ENCODE data around the gene ATP10A. TPM values are rescaled to one million over a fixed set of nuclear protein-coding genes. Genes with fewer than 3 reads are reported as not detected.

Gene ATP10A
- total and polyA plus RNA-seq, 2 of the 8 experiments (the other 6 are each of a cell fraction or from before 2014, with no cell fraction given): 2.0 to 2.8 TPM

GRCh38 chr15:25783134-25783533, 80.0 kb downstream of the ATP10A start:
- TF ChIP-seq KDM4A (IDR thresholded peaks at IDR 0.05; ENCODE audit: low read depth, low read length, severe bottlenecking) (no peak), RXRA (IDR thresholded peaks at IDR 0.05; ENCODE audit: insufficient read depth, low read depth, low read length) (no peak), ASH2L (IDR thresholded peaks at IDR 0.05; ENCODE audit: low read length) (no peak), TAF1 (IDR thresholded peaks at IDR 0.05; ENCODE audit: low read depth, low read length) (no peak), GABPA (IDR thresholded peaks at IDR 0.05; ENCODE audit: borderline replicate concordance, insufficient read depth, low read length) (no peak), SP1 (IDR thresholded peaks at IDR 0.05; ENCODE audit: low read depth, low read length) (no peak), SIX5 (IDR thresholded peaks at IDR 0.05; ENCODE audit: low read depth, low read length) (no peak), EP300 (IDR thresholded peaks at IDR 0.05; ENCODE audit: borderline replicate concordance in 1 of 2, low read depth in 2 of 2, low read length in 2 of 2) (no peak), POU5F1 (IDR thresholded peaks at IDR 0.05; ENCODE audit: low read depth, low read length) (no peak), GTF2F1 (IDR thresholded peaks at IDR 0.05; ENCODE audit: borderline replicate concordance, low read depth, low read length) (no peak), EZH2 (IDR thresholded peaks at IDR 0.05; ENCODE audit: low read depth, low read length, severe bottlenecking) (no peak), NRF1 (IDR thresholded peaks at IDR 0.05; ENCODE audit: low read depth, low read length) (no peak), CBX5 (IDR thresholded peaks at IDR 0.05; ENCODE audit: low read depth, low read length) (no peak), SP4 (IDR thresholded peaks at IDR 0.05; ENCODE audit: low read length) (no peak)
- WGBS, 2 experiments (ENCODE audit: extremely low coverage in 1 of 2, insufficient coverage in 1 of 2, insufficient read length in 1 of 2, insufficient replicate concordance in 2 of 2, low coverage in 1 of 2, low lambda C conversion rate in 2 of 2, missing lambda C conversion rate in 1 of 2): 92% methylated on average over 3 of the region's 3 CpGs; no CpG with 5 or more reads in 1 of the 2 experiments
- H3K27ac ChIP-seq (ENCODE audit: low read depth, low read length): no peak overlapping the region

More at GRCh38 chr15:25783134-25783533, 80.0 kb downstream of the ATP10A start:
- Histone ChIP-seq H3K23ac (ENCODE audit: insufficient read length) (no peak overlapping the region), H2BK12ac (ENCODE audit: low read depth, low read length) (no peak overlapping the region), H3K79me2 (ENCODE audit: control insufficient read depth in 1 of 2, insufficient read depth in 2 of 2, low read length in 2 of 2) (no peaks in the 10 kb centered on the region), H2AFZ (ENCODE audit: low read length) (no peak overlapping the region), H4K8ac (ENCODE audit: extremely low read depth, insufficient read depth, low read length) (no peak overlapping the region), H2BK5ac (ENCODE audit: low read depth, low read length) (no peak overlapping the region), H4K20me1 (replicated peaks in 1 of 2; ENCODE audit: control insufficient read depth in 1 of 2, insufficient read depth in 2 of 2, low read length in 2 of 2) (no peaks in the 10 kb centered on the region), H2BK20ac (ENCODE audit: low read length) (no peak overlapping the region), H3K79me1 (ENCODE audit: low read depth, low read length) (no peaks in the 10 kb centered on the region), H3K4me2 (ENCODE audit: insufficient read depth in 1 of 2, low read depth in 2 of 2, low read length in 2 of 2) (no peak overlapping the region), H3K4ac (replicated peaks; ENCODE audit: insufficient read length, low read depth, low read length) (no peak overlapping the region), H3K14ac (ENCODE audit: insufficient read length) (no peak overlapping the region), H4K5ac (ENCODE audit: insufficient read length, low read depth, low read length) (no peak overlapping the region), H3K23me2 (ENCODE audit: low read depth, low read length) (no peaks in the 10 kb centered on the region), H3K18ac (ENCODE audit: extremely low read depth, low read length) (no peak overlapping the region), H3K9ac (replicated peaks in 1 of 4; ENCODE audit: extremely low read depth in 1 of 4, low read depth in 3 of 4, low read length in 3 of 4) (no peak overlapping the region), H3K9me3 (ENCODE audit: insufficient read depth in 2 of 2, low read depth in 1 of 2, low read length in 1 of 2) (no peaks in the 10 kb centered on the region), H2AK5ac (ENCODE audit: low read depth, low read length) (no peak overlapping the region), H3K36me3 (ENCODE audit: control insufficient read depth in 2 of 4, insufficient read depth in 4 of 4, low read length in 3 of 4) (no peaks in the 10 kb centered on the region), H2BK120ac (replicated peaks; ENCODE audit: low read depth, low read length) (no peak overlapping the region), H3K27me3 (replicated peaks in 1 of 4; ENCODE audit: control insufficient read depth in 3 of 4, extremely low read depth in 1 of 4, insufficient read depth in 3 of 4, low read length in 3 of 4) (no peaks in the 10 kb centered on the region), H3K4me1 (replicated peaks in 1 of 4; ENCODE audit: control insufficient read depth in 3 of 4, insufficient read depth in 4 of 4, low read length in 3 of 4) (peaks cover 0 to 2% (median 0%) of the 10 kb centered on the region in 4 experiments; a peak in 3 of 7 replicates), H3K56ac (replicated peaks; ENCODE audit: insufficient read length, low read depth, low read length) (no peak overlapping the region), H3K4me3 (ENCODE audit: extremely low read depth in 1 of 4, insufficient read depth in 2 of 4, low read depth in 3 of 4, low read length in 4 of 4) (no peak overlapping the region), H2BK15ac (ENCODE audit: low read length) (no peak overlapping the region), H4K91ac (replicated peaks; ENCODE audit: insufficient read length, low read length) (no peak overlapping the region)
- ChIA-PET POLR2A (ENCODE audit: partially characterized antibody) (no interaction called here), CTCF (ENCODE audit: partially characterized antibody) (interaction anchor here (0.6 to 2.8 kb wide), 44 partner anchors 8 to 1085 kb away, joined by 3 to 26 read pairs (median 5); no protein-coding TSS in a partner anchor)
- FAIRE-seq: no peak
- DNase-seq (ENCODE audit: low read depth in 1 of 2, low spot score in 2 of 2): no peak

All from H1 (cell line).